ENCODE results near the gene CERS3. TPM values are rescaled to one million over a fixed set of nuclear protein-coding genes. Genes with fewer than 3 reads are reported as not detected.
A peak's percentile ranks its signal among the peaks of the same experiment; 100 is the strongest.

Gene CERS3
- total and polyA plus RNA-seq, 5 donors from 2014 or later = 0.12 to 0.17 TPM; not detected in 3

GRCh38 chr15:100383302-100384107 lies 145.2 kb downstream of the CERS3 start:
- Mint-ChIP-seq H3K27ac (no peak overlapping the region), H3K4me3 (no peak overlapping the region), H3K27me3 (peaks cover 16% of the 10 kb centered on the region), H3K36me3 (no peaks in the 10 kb centered on the region), H3K9me3 (peaks cover 0 to 22% (median 5%) of the 10 kb centered on the region in 7 donors), H3K4me1 (no peaks in the 10 kb centered on the region)
- DNase-seq (peak in 2 of 3 donors; percentile 26 to 38), ATAC-seq (ENCODE audit: low read depth in 2 of 2) (no peak)
- H3K36me3 ChIP-seq (ENCODE audit: control insufficient read depth, insufficient read depth, low read length) = no peaks in the 10 kb centered on the region
- no peak overlapping the region for H3K4me3 ChIP-seq (ENCODE audit: low read depth, low read length)
- peaks cover 2 to 10% of the 10 kb centered on the region in 2 experiments for H3K9me3 ChIP-seq (ENCODE audit: control insufficient read depth in 2 of 2, low read length in 2 of 2)
- H3K4me1 ChIP-seq (ENCODE audit: control insufficient read depth, insufficient read depth, low read length, poor library complexity, severe bottlenecking) = no peaks in the 10 kb centered on the region
- H3K27me3 ChIP-seq (ENCODE audit: control insufficient read depth, insufficient read depth, low read length) = no peaks in the 10 kb centered on the region
- H3K27ac ChIP-seq (ENCODE audit: insufficient read depth, low read length, poor library complexity, severe bottlenecking) = no peak overlapping the region

GRCh38 chr15:100373942-100374341 lies 154.8 kb downstream of the CERS3 start:
- no peaks in the 10 kb centered on the region for H3K36me3 Mint-ChIP-seq
- peak overlapping the region in 1 of 4 donors; percentile 70 for H3K4me3 Mint-ChIP-seq
- peaks cover 45% of the 10 kb centered on the region for H3K27me3 Mint-ChIP-seq
- no peaks in the 10 kb centered on the region for H3K4me1 ChIP-seq (ENCODE audit: control insufficient read depth, insufficient read depth, low read length, poor library complexity, severe bottlenecking)
- H3K9me3 Mint-ChIP-seq = peaks cover 0 to 16% (median 6%) of the 10 kb centered on the region in 7 donors
- ATAC-seq (ENCODE audit: low read depth in 2 of 2) = no peak
- no peak for DNase-seq
- peaks cover 12% of the 10 kb centered on the region for H3K27me3 ChIP-seq (ENCODE audit: control insufficient read depth, insufficient read depth, low read length)
- no peak overlapping the region for H3K4me3 ChIP-seq (ENCODE audit: low read depth, low read length)
- no peak overlapping the region for H3K27ac Mint-ChIP-seq
- H3K9me3 ChIP-seq (ENCODE audit: control insufficient read depth in 2 of 2, low read length in 2 of 2) = peaks cover 7% of the 10 kb centered on the region in 2 experiments
- H3K36me3 ChIP-seq (ENCODE audit: control insufficient read depth, insufficient read depth, low read length) = no peaks in the 10 kb centered on the region
- H3K27ac ChIP-seq (ENCODE audit: insufficient read depth, low read length, poor library complexity, severe bottlenecking) = no peak overlapping the region
- H3K4me1 Mint-ChIP-seq = peaks cover 0 to 13% (median 0%) of the 10 kb centered on the region in 4 donors

- Histone ChIP-seq H3K4me3 (ENCODE audit: low read depth, low read length) (no peak overlapping the region), H3K27me3 (ENCODE audit: control insufficient read depth, insufficient read depth, low read length) (peaks cover 12% of the 10 kb centered on the region), H3K4me1 (ENCODE audit: control insufficient read depth, insufficient read depth, low read length, poor library complexity, severe bottlenecking) (no peaks in the 10 kb centered on the region), H3K9me3 (ENCODE audit: control insufficient read depth in 2 of 2, low read length in 2 of 2) (peaks cover 7% of the 10 kb centered on the region in 2 experiments), H3K27ac (ENCODE audit: insufficient read depth, low read length, poor library complexity, severe bottlenecking) (no peak overlapping the region), H3K36me3 (ENCODE audit: control insufficient read depth, insufficient read depth, low read length) (no peaks in the 10 kb centered on the region)
- Mint-ChIP-seq H3K36me3 (no peaks in the 10 kb centered on the region), H3K4me1 (peaks cover 0 to 13% (median 0%) of the 10 kb centered on the region in 4 donors), H3K4me3 (no peak overlapping the region), H3K27me3 (peaks cover 44% of the 10 kb centered on the region), H3K9me3 (peaks cover 0 to 16% (median 6%) of the 10 kb centered on the region in 7 donors), H3K27ac (no peak overlapping the region)
- no peak for ATAC-seq (ENCODE audit: low read depth in 2 of 2)
- DNase-seq = no peak
Measured at GRCh38 chr15:100373120-100373896, 155.4 kb downstream of the CERS3 start.

- H3K9me3 ChIP-seq (ENCODE audit: control insufficient read depth in 2 of 2, low read length in 2 of 2) = peaks cover 7% of the 10 kb centered on the region in 2 experiments
- peaks cover 0 to 13% (median 0%) of the 10 kb centered on the region in 4 donors for H3K4me1 Mint-ChIP-seq
- peak overlapping the region in 2 of 4 donors; percentile 4 to 47 for H3K4me3 Mint-ChIP-seq
- H3K4me1 ChIP-seq (ENCODE audit: control insufficient read depth, insufficient read depth, low read length, poor library complexity, severe bottlenecking) = no peaks in the 10 kb centered on the region
- H3K27ac Mint-ChIP-seq = no peak overlapping the region
- H3K27me3 Mint-ChIP-seq = peaks cover 44% of the 10 kb centered on the region
- H3K9me3 Mint-ChIP-seq = peaks cover 0 to 16% (median 6%) of the 10 kb centered on the region in 7 donors
- H3K36me3 Mint-ChIP-seq = no peaks in the 10 kb centered on the region
- no peak overlapping the region for H3K4me3 ChIP-seq (ENCODE audit: low read depth, low read length)
- H3K27me3 ChIP-seq (ENCODE audit: control insufficient read depth, insufficient read depth, low read length) = peaks cover 12% of the 10 kb centered on the region
- H3K27ac ChIP-seq (ENCODE audit: insufficient read depth, low read length, poor library complexity, severe bottlenecking) = no peak overlapping the region
- H3K36me3 ChIP-seq (ENCODE audit: control insufficient read depth, insufficient read depth, low read length) = no peaks in the 10 kb centered on the region
- DNase-seq (no peak), ATAC-seq (ENCODE audit: low read depth in 2 of 2) (no peak)
Measured at GRCh38 chr15:100372739-100373119, 156.0 kb downstream of the CERS3 start.

- H3K4me1 ChIP-seq (ENCODE audit: control insufficient read depth, insufficient read depth, low read length, poor library complexity, severe bottlenecking) = no peaks in the 10 kb centered on the region
- Mint-ChIP-seq H3K9me3 (peaks cover 0 to 5% (median 0%) of the 10 kb centered on the region in 7 donors), H3K4me1 (peaks cover 0 to 3% (median 1%) of the 10 kb centered on the region in 4 donors), H3K27me3 (peaks cover 42% of the 10 kb centered on the region), H3K4me3 (no peak overlapping the region), H3K36me3 (no peaks in the 10 kb centered on the region), H3K27ac (no peak overlapping the region)
- no peak overlapping the region for H3K4me3 ChIP-seq (ENCODE audit: low read depth, low read length)
- no peak for ATAC-seq (ENCODE audit: low read depth in 2 of 2)
- peaks cover 22% of the 10 kb centered on the region for H3K27me3 ChIP-seq (ENCODE audit: control insufficient read depth, insufficient read depth, low read length)
- H3K9me3 ChIP-seq (ENCODE audit: control insufficient read depth in 2 of 2, low read length in 2 of 2) = no peaks in the 10 kb centered on the region
- DNase-seq = no peak
- H3K36me3 ChIP-seq (ENCODE audit: control insufficient read depth, insufficient read depth, low read length) = no peaks in the 10 kb centered on the region
- no peak overlapping the region for H3K27ac ChIP-seq (ENCODE audit: insufficient read depth, low read length, poor library complexity, severe bottlenecking)
Measured at GRCh38 chr15:100355342-100355741, 173.4 kb downstream of the CERS3 start.

GRCh38 chr15:100353449-100353848 lies 175.3 kb downstream of the CERS3 start:
- no peak for DNase-seq
- H3K36me3 Mint-ChIP-seq = no peaks in the 10 kb centered on the region
- peaks cover 37% of the 10 kb centered on the region for H3K27me3 Mint-ChIP-seq
- no peaks in the 10 kb centered on the region for H3K9me3 ChIP-seq (ENCODE audit: control insufficient read depth in 2 of 2, low read length in 2 of 2)
- H3K27ac ChIP-seq (ENCODE audit: insufficient read depth, low read length, poor library complexity, severe bottlenecking) = no peak overlapping the region
- peaks cover 0 to 3% (median 0%) of the 10 kb centered on the region in 7 donors for H3K9me3 Mint-ChIP-seq
- no peak overlapping the region for H3K4me3 ChIP-seq (ENCODE audit: low read depth, low read length)
- no peak overlapping the region for H3K4me3 Mint-ChIP-seq
- peaks cover 22% of the 10 kb centered on the region for H3K27me3 ChIP-seq (ENCODE audit: control insufficient read depth, insufficient read depth, low read length)
- no peaks in the 10 kb centered on the region for H3K36me3 ChIP-seq (ENCODE audit: control insufficient read depth, insufficient read depth, low read length)
- H3K4me1 Mint-ChIP-seq = peaks cover 0 to 16% (median 5%) of the 10 kb centered on the region in 4 donors
- no peak for ATAC-seq (ENCODE audit: low read depth in 2 of 2)
- H3K4me1 ChIP-seq (ENCODE audit: control insufficient read depth, insufficient read depth, low read length, poor library complexity, severe bottlenecking) = peaks cover 6% of the 10 kb centered on the region
- no peak overlapping the region for H3K27ac Mint-ChIP-seq

GRCh38 chr15:100350434-100351226 lies 178.1 kb downstream of the CERS3 start:
- H3K4me3 ChIP-seq (ENCODE audit: low read depth, low read length) = peak overlapping the region; percentile 74
- peaks cover 0 to 16% (median 5%) of the 10 kb centered on the region in 4 donors for H3K4me1 Mint-ChIP-seq
- no peaks in the 10 kb centered on the region for H3K36me3 ChIP-seq (ENCODE audit: control insufficient read depth, insufficient read depth, low read length)
- H3K27me3 Mint-ChIP-seq = peaks cover 22% of the 10 kb centered on the region
- peak overlapping the region; percentile 88 to 98 (median 96) for H3K4me3 Mint-ChIP-seq
- H3K36me3 Mint-ChIP-seq = no peaks in the 10 kb centered on the region
- H3K27ac Mint-ChIP-seq = peak overlapping the region in 2 of 3 donors; percentile 78 to 94
- peaks cover 18% of the 10 kb centered on the region for H3K27me3 ChIP-seq (ENCODE audit: control insufficient read depth, insufficient read depth, low read length)
- H3K27ac ChIP-seq (ENCODE audit: insufficient read depth, low read length, poor library complexity, severe bottlenecking) = peak overlapping the region; percentile 73
- ATAC-seq (ENCODE audit: low read depth in 2 of 2) (no peak), DNase-seq (no peak)
- peaks cover 6% of the 10 kb centered on the region for H3K4me1 ChIP-seq (ENCODE audit: control insufficient read depth, insufficient read depth, low read length, poor library complexity, severe bottlenecking)
- peaks cover 0 to 1% (median 0%) of the 10 kb centered on the region in 7 donors for H3K9me3 Mint-ChIP-seq
- H3K9me3 ChIP-seq (ENCODE audit: control insufficient read depth in 2 of 2, low read length in 2 of 2) = no peaks in the 10 kb centered on the region
